Suprapubic skin (tissue), 3 donors: ENCODE results near the gene EMX1.

Source experiments
- POLR2AphosphoS5 ChIP-seq, 3 donors: sonication (generic); formaldehyde crosslinking; IDR thresholded peaks; one replicate each; pipeline ENCODE4 v1.6.1; 2017; ENCODE audit warnings: antibody characterized with exemption in 3 of 3
- TF ChIP-seq, protein P1 (sequence below), 2 donors: fragments of 200-600 bp in 1 of 2; fragments of 450-650 bp in 1 of 2; sonication (generic) in 1 of 2; IDR thresholded peaks; one replicate each; pipeline ENCODE4 v1.5.1; 2016 to 2019; ENCODE audit warnings: antibody characterized with exemption in 2 of 2, mild to moderate bottlenecking in 1 of 2, moderate library complexity in 1 of 2

DNA sequence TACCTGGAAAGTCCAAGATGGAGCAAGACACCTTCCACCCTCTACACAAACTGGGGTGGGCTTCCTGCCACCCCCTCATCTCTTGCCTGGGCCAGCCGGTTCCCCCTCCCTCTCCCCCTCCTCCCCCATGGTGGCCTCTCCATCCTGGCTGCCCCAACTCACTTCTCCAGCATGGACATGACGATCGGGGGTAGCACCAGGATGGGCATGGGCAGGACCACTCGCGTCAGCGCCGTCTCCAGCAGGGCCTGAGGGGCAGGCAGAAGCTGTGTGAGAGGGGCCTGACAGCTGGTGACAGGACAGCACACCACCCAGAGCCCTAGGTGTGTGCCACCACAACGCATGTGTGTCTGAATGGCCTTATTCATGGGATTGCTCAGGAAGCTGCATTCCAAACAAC is 51.0 kb downstream of the EMX1 start:
- no peak for TF ChIP-seq POLR2AphosphoS5 (IDR thresholded peaks at IDR 0.05)
- TF ChIP-seq, protein P1, sequence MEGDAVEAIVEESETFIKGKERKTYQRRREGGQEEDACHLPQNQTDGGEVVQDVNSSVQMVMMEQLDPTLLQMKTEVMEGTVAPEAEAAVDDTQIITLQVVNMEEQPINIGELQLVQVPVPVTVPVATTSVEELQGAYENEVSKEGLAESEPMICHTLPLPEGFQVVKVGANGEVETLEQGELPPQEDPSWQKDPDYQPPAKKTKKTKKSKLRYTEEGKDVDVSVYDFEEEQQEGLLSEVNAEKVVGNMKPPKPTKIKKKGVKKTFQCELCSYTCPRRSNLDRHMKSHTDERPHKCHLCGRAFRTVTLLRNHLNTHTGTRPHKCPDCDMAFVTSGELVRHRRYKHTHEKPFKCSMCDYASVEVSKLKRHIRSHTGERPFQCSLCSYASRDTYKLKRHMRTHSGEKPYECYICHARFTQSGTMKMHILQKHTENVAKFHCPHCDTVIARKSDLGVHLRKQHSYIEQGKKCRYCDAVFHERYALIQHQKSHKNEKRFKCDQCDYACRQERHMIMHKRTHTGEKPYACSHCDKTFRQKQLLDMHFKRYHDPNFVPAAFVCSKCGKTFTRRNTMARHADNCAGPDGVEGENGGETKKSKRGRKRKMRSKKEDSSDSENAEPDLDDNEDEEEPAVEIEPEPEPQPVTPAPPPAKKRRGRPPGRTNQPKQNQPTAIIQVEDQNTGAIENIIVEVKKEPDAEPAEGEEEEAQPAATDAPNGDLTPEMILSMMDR (IDR thresholded peaks at IDR 0.05): no peak
